GM21528 (cell line): ENCODE data around the gene CHMP6.

Experiments used
- ATAC-seq: cut with Tn5 transposase; IDR thresholded peaks from one replicate; pipeline ENCODE4 v1.9.1; 2021; ENCODE audit warnings: mild to moderate bottlenecking, moderate library complexity; ENCODE audit not compliant: unreplicated experiment, low FRiP score

The CHMP6 gene

DNA sequence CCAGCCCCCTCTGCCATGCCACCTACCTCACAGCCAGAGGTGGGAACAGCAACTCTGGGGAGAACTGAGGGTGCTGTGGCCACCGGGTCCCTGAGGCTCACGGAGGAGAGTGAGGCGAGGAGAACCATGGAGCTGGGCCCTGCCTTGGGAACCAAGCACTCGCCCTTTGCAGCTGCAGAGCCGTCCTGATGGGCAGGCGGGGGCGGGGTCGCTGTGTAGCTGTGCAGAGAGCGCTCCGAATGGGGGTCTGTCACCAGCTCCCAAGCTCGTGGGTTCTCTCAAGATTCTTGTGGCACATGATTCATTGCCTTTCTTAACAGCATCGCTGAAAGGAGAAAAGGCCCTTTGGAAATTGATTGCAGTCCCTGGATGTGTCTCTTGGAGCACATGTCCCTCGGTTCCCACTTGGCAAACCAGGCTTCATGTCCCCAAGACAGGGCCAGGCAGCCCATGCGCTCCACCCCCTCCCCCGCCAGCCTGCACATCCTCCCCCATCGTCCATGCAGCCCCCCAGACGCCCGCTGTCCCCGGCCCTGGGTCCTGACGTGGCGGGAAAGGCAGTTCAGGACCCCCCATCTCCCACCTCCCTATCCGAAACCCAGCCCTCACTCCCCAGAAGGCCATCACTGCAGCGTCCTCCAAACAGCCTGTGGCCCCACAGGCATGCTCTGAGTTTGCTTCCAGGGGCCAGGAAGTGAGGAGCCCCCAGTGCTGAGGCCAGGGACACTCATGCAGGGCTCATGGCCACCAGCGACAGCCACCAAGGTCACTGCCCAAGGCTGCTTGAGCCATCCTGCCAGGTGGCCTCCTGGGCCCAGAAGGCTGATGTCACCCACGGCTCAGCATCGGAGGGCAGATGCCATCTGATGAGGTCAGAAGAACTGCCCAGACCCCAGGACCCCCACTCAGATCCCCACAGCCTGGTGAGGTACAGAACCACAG, 20.6 kb upstream of the CHMP6 start:
- ATAC-seq = no peak

GRCh38 chr17:80971704-80972304, 19.8 kb upstream of the CHMP6 start:
- no peak for ATAC-seq

DNA sequence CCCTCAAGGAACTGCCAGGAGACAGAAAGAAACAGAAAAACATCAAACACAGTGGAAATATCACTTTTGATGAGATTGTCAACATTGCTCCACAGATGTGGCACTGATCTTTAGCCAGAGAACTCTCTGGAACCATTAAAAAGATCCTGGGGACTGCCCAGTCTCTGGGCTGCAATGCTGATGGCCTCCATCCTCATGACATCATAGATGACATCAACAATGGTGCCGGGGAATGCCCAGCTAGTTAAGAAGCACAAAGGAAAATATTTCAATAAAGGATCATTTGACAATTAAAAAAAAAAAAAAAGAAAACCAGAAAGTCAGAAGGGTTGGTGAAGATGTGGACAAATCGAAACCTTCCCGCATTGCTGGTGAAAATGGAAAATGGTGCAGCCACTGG, 14.9 kb upstream of the CHMP6 start:
- ATAC-seq = no peak

GRCh38 chr17:80977172-80977571, 14.5 kb upstream of the CHMP6 start:
- ATAC-seq = no peak

GRCh38 chr17:80978499-80979497, 12.8 kb upstream of the CHMP6 start:
- no peak for ATAC-seq

DNA sequence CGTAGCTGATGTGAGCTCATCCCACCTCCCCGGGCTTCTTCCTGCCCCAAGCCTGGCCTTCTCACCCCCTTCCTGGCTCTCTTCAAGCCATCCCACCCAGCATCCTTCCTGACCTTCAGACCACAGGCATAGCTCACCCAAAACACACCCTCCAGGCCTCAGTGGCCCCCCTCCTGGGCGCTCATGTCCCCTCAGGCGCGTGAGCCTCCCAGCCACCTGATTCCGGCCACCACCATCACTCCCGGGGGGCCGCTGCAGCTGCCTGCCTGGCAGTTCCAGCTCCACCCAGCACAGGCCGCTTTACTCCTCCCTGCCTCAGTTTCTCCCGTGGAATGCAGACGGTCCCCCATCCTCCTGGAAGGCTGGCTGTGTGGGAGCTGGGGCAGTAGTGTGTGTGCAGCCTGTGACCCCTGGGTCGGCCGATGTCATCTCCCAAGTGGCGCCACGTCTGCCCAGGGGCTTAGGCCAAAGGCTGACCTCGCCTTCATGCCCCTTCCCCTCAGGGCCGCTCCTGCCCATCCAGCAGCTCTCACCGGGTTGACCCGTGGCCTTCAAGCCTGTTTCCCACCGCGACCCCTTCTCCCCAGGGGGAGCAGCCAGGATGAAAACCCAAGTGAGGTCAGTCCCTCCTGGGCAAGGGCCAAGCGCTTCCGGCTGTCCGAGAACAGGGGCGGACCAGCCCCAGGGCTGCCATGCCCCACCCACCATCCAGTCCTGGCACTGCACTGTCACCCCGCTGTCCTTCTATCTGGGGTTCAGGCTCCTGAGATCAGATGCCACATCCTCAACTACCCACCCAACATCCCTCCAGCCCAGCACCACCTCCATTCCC, 11.9 kb upstream of the CHMP6 start:
- no peak for ATAC-seq

GRCh38 chr17:80980397-80981061, 11.1 kb upstream of the CHMP6 start:
- no peak for ATAC-seq

DNA sequence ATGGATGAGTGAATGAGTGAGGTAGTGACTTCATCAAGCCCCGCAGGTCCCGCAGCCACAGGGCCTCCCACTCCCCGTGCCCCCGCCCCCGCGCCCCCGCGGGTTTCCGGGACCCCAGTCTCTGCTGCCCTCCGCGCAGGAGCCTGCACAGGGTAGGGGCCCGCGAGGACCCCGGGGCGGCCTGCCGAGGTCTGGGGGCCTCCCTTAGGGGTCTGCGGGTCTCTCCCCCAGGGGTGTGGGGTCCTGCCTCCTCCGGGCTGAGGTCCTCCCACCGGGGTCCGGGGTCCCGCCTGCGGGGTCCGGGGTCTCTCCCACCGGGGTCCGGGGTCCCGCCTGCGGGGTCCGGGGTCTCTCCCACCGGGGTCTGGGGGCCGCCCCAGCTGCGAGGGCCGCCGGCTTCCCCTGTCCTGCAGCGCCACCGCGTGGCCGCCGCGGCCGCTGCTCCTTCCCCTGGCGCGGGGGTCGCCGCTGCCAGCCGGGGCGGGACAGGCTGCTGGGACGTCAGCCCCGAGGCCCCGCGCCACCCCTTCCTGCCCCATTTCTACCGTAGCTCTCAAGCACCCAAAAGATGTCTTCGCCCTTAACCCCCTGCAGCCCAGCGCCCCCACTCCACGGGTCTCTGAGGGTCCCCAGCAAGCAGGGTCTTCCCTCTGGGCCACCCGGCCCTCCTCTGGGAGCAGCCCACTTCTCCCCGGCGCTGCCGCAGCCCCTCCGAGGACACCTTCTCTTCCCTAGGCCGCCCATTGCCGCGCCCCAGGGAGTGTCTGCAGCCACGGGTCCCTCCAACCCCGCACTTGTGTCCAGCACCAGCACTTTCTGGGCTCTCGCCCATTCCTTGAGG, 10.4 kb upstream of the CHMP6 start:
- ATAC-seq = no peak

DNA sequence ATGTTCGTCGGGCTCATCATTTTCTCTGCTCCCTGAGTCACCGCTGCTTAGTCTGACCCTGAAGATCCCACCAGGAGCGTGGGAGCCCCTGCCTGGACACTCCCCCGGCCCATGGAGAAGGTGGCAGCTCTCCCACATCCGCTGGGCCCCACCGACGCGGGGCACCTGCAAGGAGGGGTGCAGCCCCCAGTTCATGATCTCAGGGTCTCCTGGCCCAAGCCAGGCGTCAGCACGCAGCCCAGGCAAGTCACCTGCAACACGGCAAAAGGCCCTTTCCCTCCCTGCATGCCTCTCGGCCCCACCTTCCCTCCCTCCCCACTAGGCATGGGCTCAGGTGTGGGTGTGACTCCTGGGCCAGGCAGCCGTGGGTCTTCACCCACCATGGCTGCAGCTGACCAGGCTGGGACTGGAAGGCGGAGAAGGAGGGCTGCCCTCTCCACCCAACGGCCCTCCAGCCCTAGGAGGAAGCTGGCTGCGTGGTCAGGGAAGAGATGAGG, 9.7 kb upstream of the CHMP6 start:
- no peak for ATAC-seq

- no peak for ATAC-seq
Observed at GRCh38 chr17:80982426-80982974, 9.1 kb upstream of the CHMP6 start.

DNA sequence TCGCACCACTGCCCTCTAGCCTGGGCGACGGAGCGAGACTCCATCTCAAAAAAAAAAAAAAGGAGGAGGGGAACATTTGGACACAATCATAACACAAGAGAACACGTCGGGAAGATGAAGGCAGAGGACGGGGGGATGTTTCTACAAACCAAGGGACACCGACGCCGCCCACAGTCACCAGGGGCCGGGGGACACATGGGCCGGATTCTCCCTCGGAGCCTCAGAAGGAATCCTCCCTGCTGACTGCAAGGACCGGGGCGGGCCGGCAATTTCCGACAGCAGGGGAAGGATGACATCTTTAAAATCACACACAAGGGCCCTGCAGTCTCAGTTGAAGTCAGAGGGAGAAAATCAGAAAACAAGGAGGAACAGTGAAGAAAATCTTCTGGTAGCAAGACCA, 8.1 kb upstream of the CHMP6 start:
- no peak for ATAC-seq

DNA sequence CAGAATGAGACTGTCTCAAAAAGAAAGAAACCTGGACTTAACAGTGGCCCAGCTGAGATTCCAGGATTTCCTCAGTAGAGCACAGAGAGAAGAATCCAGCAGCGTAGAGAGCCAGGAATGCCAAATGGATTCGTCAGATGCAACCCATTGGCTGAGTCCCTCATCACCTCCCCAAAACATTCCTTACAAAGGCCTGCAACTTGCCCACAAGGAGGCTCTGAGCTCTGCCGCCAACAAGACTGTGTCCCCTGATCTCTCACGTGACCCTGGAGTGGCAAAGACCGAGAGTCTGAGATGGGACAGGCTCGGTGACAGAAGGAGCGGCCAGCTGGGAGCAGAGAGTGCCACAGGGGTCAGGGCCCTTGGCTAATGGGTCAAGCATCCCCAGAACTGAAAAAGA, 6.9 kb upstream of the CHMP6 start:
- no peak for ATAC-seq

DNA sequence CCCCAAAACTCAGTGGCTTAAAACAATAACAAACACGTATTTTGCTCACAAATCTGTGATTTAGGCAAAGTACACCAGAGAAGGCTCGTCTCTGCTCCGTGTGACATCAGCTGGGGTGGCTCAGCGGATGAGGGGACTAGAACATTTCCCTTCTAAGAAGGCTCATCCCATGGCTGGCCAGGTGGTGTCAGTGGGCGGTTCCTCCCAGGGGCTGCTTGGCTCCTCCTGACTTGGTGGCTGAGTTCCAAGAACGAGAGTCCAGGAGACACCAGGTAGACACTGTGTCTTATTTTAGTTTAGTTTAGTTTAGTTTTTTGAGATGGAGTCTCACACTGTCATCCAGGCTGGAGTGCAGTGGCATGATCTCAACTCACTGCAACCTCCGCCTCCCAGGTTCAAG, 5.6 kb upstream of the CHMP6 start:
- no peak for ATAC-seq

DNA sequence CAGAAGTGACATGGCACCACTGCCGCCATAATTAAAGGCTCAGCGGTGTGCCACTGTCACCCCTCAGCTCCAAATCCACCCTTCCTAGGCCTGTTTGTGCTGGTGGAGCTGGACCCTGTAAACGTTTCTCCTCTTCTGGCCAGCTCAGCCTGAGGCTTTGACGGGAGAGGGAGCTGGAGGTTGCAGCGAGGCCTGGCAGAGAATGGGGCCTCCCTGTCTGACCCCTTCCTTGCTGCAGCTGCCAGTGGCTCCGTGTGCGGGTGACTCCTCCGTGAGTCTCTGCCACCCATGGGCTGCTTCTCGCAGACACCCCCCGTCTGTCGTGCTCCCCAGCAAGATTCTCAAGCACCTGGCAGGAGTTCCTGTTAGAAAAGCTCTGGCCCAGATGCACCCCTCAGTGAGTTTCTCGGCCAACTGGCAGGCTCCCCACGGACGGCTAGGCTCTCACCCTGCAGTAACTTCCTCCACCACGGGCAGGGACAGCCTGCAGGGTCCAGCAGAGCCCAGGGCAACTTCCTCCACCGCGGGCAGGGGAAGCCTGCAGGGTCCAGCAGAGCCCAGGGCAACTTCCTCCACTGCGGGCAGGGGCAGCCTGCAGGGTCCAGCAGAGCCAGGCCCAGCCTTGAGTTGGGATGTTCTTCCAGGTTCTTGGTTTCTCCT, 4.7 kb upstream of the CHMP6 start:
- ATAC-seq = no peak

GRCh38 chr17:80987941-80988461, 3.6 kb upstream of the CHMP6 start:
- no peak for ATAC-seq

- no peak for ATAC-seq
Observed at GRCh38 chr17:80989586-80989913, 2.1 kb upstream of the CHMP6 start.

DNA sequence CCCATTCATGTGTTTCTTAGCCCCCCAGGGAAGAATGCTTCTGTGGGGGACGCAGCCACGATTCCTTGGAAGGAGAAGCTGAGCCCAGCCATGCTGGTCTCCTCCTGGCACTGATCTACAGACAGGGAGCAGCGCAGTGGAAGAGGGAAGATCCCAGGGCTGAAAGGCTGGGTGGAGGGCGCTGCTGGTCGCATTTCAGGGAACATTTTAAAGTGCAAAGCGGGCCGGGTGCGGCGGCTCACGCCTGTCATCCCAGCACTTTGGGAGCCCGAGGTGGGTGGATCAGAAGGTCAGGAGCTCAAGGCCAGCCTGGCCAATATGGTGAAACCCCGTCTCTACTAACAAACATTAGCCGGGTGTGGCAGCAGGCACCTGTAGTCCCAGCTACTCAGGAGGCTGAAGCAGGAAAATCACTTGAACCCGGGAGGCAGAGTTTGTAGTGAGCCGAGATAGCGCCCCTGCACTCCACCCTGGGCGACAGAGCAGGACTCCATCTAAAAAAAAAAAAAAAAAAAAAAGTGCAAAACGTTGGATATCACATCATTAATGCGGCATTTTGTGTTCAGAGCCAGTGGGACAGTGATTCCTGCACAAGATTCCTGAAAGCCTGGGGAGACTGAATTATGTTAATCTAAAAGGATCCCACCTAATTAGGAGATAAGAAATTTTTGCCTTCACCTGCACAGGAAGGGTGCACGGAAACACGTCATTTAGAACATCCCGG, 558 bp upstream of the CHMP6 start:
- no peak for ATAC-seq
